B cell (primary cell): Measurements from ENCODE around the gene ZMYND10. TPM values are rescaled to one million over a fixed set of nuclear protein-coding genes. Genes with fewer than 3 reads are reported as not detected.

Experiments
- ATAC-seq: fragments of 200-7000 bp; cut with Tn5 transposase; one replicate; pipeline ENCODE4 v1.10.0; 2021; ENCODE audit warnings: low read depth, mild to moderate bottlenecking, moderate number of reproducible peaks, moderate library complexity
- CTCF ChIA-PET: fragments of 350-600 bp; sonication (Branson Sonifier 250); formaldehyde crosslinking; loops from one replicate; lab custom pipeline; 2021; ENCODE audit warnings: antibody characterized with exemption, inconsistent platforms; lab: Charles Lee
- POLR2A ChIA-PET: fragments of 350-600 bp; sonication (Branson Sonifier 250); formaldehyde crosslinking; loops from one replicate; lab custom pipeline; 2021; ENCODE audit warnings: antibody characterized with exemption; lab: Charles Lee
- DNase-seq: peaks from one replicate; pipeline ENCODE4 v3.0.0; 2013
- H2AFZ ChIP-seq: 2 replicates; pipeline ENCODE4 v1.6.1; 2012; ENCODE audit warnings: mild to moderate bottlenecking, low read depth, low read length; ENCODE audit not compliant: insufficient read depth, poor library complexity, severe bottlenecking
- H3K27ac ChIP-seq, 2 donors: 1 replicate in 1 of 2; 2 replicates in 1 of 2; pipeline ENCODE4 v1.5.1; 2012 to 2013; ENCODE audit warnings: low read length in 2 of 2, mild to moderate bottlenecking in 2 of 2, moderate library complexity in 1 of 2
- H3K27me3 ChIP-seq, 4 experiments: fragments of 200-600 bp in 1 of 4; sonication (generic) in 1 of 4; replicated peaks in 1 of 4; 1 replicate in 2 of 4; 2 replicates in 2 of 4; pipeline versions ENCODE4 v1.6.1 to v1.7.0; 2013 to 2016; ENCODE audit warnings: low read length in 3 of 4, mild to moderate bottlenecking in 2 of 4, mixed read lengths in 1 of 4, moderate library complexity in 1 of 4; ENCODE audit not compliant: insufficient read depth in 4 of 4, control insufficient read depth in 3 of 4; ENCODE audit errors: control extremely low read depth in 1 of 4
- H3K36me3 ChIP-seq, 2 experiments: replicated peaks in 1 of 2; 1 replicate in 1 of 2; 2 replicates in 1 of 2; pipeline versions ENCODE4 v1.6.1 to v1.7.1; 2013; ENCODE audit warnings: low read length in 1 of 2; ENCODE audit not compliant: insufficient read depth in 2 of 2, control insufficient read depth in 1 of 2; ENCODE audit errors: control extremely low read depth in 1 of 2, extremely low read depth in 1 of 2
- H3K4me1 ChIP-seq, 2 donors: fragments of 200-600 bp in 1 of 2; sonication (generic) in 1 of 2; 1 replicate in 1 of 2; 2 replicates in 1 of 2; pipeline versions ENCODE4 v1.5.1 to v1.6.1; 2013 to 2017; ENCODE audit warnings: low read length in 2 of 2; ENCODE audit not compliant: control insufficient read depth in 2 of 2, insufficient read depth in 2 of 2
- H3K4me2 ChIP-seq: replicated peaks from 2 replicates; pipeline ENCODE3; 2012; ENCODE audit warnings: mild to moderate bottlenecking, low read depth, low read length; ENCODE audit not compliant: poor library complexity, severe bottlenecking
- H3K4me3 ChIP-seq, 5 experiments: fragments of 200-600 bp in 1 of 5; sonication (generic) in 1 of 5; 1 replicate in 3 of 5; 2 replicates in 2 of 5; pipeline versions ENCODE4 v1.5.1 to v1.7.0; 2011 to 2016; ENCODE audit warnings: low read length in 4 of 5, mild to moderate bottlenecking in 4 of 5, low read depth in 2 of 5, control low read depth in 1 of 5, moderate library complexity in 1 of 5; ENCODE audit not compliant: insufficient read depth in 1 of 5; ENCODE audit errors: control extremely low read depth in 1 of 5, extremely low read depth in 1 of 5
- H3K79me2 ChIP-seq: fragments of 200-600 bp; sonication (generic); one replicate; pipeline ENCODE4 v1.6.0; 2016; ENCODE audit warnings: low read length; ENCODE audit not compliant: control insufficient read depth, insufficient read depth
- H3K9ac ChIP-seq: fragments of 200-600 bp; sonication (generic); 2 replicates; pipeline ENCODE4 v1.6.1; 2017; ENCODE audit warnings: mild to moderate bottlenecking, low read length, moderate library complexity
- H3K9me3 ChIP-seq, 3 donors: one replicate each; pipeline versions ENCODE4 v1.6.1 to v1.7.1; 2013; ENCODE audit warnings: low read length in 2 of 3; ENCODE audit not compliant: control insufficient read depth in 2 of 3, insufficient read depth in 1 of 3; ENCODE audit errors: control extremely low read depth in 1 of 3
- H4K20me1 ChIP-seq: 2 replicates; pipeline ENCODE4 v1.6.0; 2012; ENCODE audit warnings: mild to moderate bottlenecking, low read length; ENCODE audit not compliant: insufficient read depth, control insufficient read depth, poor library complexity, severe bottlenecking
- H3K27ac Mint-ChIP-seq: one replicate; pipeline ENCODE4 v1.8.0; 2021; ENCODE audit warnings: mixed read lengths
- H3K27me3 Mint-ChIP-seq: one replicate; pipeline ENCODE4 v1.8.0; 2021; ENCODE audit warnings: mixed read lengths
- H3K4me1 Mint-ChIP-seq: one replicate; pipeline ENCODE4 v1.8.0; 2021; ENCODE audit warnings: mixed read lengths
- H3K4me3 Mint-ChIP-seq: one replicate; pipeline ENCODE4 v1.8.0; 2021; ENCODE audit warnings: mixed read lengths
- H3K9me3 Mint-ChIP-seq: one replicate; pipeline ENCODE4 v1.8.0; 2022; ENCODE audit warnings: mixed read lengths; ENCODE audit not compliant: insufficient read depth
- EZH2 ChIP-seq: IDR thresholded peaks from 2 replicates; pipeline ENCODE4 v1.6.1; 2012; ENCODE audit warnings: borderline replicate concordance, low read depth, mild to moderate bottlenecking, moderate library complexity, low read length; ENCODE audit not compliant: insufficient read depth, poor library complexity, severe bottlenecking
- WGBS: methylation state at CpG from one replicate; pipeline ENCODE4 v1.1.5; 2013; ENCODE audit warnings: missing lambda C conversion rate; ENCODE audit not compliant: insufficient coverage; 5-methylcytosine and 5-hydroxymethylcytosine counted together
- intact Hi-C: fragments of 100-400 bp; cut with micrococcal nuclease; formaldehyde crosslinking; loops from one replicate; pipeline ENCODE4 v1.10.0; 2022
- polyA plus RNA-seq: library from polyadenylated mRNA; depleted of rRNA; stranded (reverse); fragments of >200 nt; gene quantifications from 2 replicates; pipeline ENCODE4 v1.2.3, GENCODE V29; 2012
- total RNA-seq, 2 donors: library from RNA; stranded (reverse); fragments of 120-200 nt in 1 of 2; gene quantifications; 1 replicate in 1 of 2; 2 replicates in 1 of 2; pipeline versions ENCODE4 v1.2.3 to v1.2.4, GENCODE V29; 2013 to 2022
- TF ChIP-seq, protein P1 (sequence below): fragments of 200-600 bp; IDR thresholded peaks from one replicate; pipeline ENCODE4 v1.8.0; 2022; ENCODE audit warnings: antibody characterized with exemption, mild to moderate bottlenecking

The ZMYND10 gene
- total and polyA plus RNA-seq, 2 donors (not counting 1 experiment from before 2014, with no cell fraction given): 1.8 to 2.4 TPM

- ChIA-PET POLR2A (interaction anchor here (0.6 to 7.4 kb wide), 9 partner anchors 8 to 997 kb away, joined by 4 to 96 read pairs (median 9); partner anchors contain the start of genes C3orf18, HEMK1, HYAL3 and NAA80), CTCF (interaction anchor here (1.0 to 5.3 kb wide), 10 partner anchors 10 to 264 kb away, joined by 3 to 104 read pairs (median 8); partner anchors contain the start of genes HYAL3, NAA80, RASSF1 and TUSC2)
- Mint-ChIP-seq H3K4me3 (peak overlapping the region; percentile 99), H3K27me3 (no peaks in the 10 kb centered on the region), H3K9me3 (no peaks in the 10 kb centered on the region), H3K27ac (peak overlapping the region; percentile 100), H3K4me1 (peaks cover 51% of the 10 kb centered on the region)
- ATAC-seq: no peak
- H3K4me2 ChIP-seq: peak overlapping the region; percentile 99
- WGBS: 84% methylated on average over 11 of the region's 11 CpGs
- H4K20me1 ChIP-seq: peaks cover 68% of the 10 kb centered on the region
- no peak for TF ChIP-seq EZH2
- TF ChIP-seq, protein P1, sequence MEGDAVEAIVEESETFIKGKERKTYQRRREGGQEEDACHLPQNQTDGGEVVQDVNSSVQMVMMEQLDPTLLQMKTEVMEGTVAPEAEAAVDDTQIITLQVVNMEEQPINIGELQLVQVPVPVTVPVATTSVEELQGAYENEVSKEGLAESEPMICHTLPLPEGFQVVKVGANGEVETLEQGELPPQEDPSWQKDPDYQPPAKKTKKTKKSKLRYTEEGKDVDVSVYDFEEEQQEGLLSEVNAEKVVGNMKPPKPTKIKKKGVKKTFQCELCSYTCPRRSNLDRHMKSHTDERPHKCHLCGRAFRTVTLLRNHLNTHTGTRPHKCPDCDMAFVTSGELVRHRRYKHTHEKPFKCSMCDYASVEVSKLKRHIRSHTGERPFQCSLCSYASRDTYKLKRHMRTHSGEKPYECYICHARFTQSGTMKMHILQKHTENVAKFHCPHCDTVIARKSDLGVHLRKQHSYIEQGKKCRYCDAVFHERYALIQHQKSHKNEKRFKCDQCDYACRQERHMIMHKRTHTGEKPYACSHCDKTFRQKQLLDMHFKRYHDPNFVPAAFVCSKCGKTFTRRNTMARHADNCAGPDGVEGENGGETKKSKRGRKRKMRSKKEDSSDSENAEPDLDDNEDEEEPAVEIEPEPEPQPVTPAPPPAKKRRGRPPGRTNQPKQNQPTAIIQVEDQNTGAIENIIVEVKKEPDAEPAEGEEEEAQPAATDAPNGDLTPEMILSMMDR: no peak
- peak overlapping the region; percentile 99 for H3K9ac ChIP-seq
- H3K27ac ChIP-seq: peak overlapping the region; percentile 85 to 93
- no peaks in the 10 kb centered on the region for H3K27me3 ChIP-seq
- DNase-seq: no peak
- peaks cover 23 to 41% of the 10 kb centered on the region in 2 donors for H3K4me1 ChIP-seq
- H2AFZ ChIP-seq: peak overlapping the region; percentile 94
- H3K4me3 ChIP-seq: peak overlapping the region; percentile 71 to 98 (median 91)
- no peaks in the 10 kb centered on the region for H3K9me3 ChIP-seq
- H3K79me2 ChIP-seq: peaks cover 73% of the 10 kb centered on the region
- intact Hi-C loops: loop anchor here (1.0 to 2.0 kb wide), 4 partner anchors 8 to 59 kb away; partner anchors contain the start of genes IFRD2 and TMEM115
- H3K36me3 ChIP-seq: peaks cover 5 to 58% of the 10 kb centered on the region in 2 experiments
Measured at GRCh38 chr3:50351323-50351697, 5.8 kb upstream of the ZMYND10 start.
